Mucosa of stomach (tissue), 1 donor: ENCODE results near the gene LDLRAD4.

Source experiments
- H3K27me3 ChIP-seq: one replicate; pipeline ENCODE4 v1.7.0; 2013; ENCODE audit warnings: mild to moderate bottlenecking, low read length; ENCODE audit not compliant: control insufficient read depth, insufficient read depth
- H3K36me3 ChIP-seq: one replicate; pipeline ENCODE4 v1.7.0; 2013; ENCODE audit warnings: low read length; ENCODE audit not compliant: control insufficient read depth, insufficient read depth
- H3K4me1 ChIP-seq: one replicate; pipeline ENCODE4 v1.7.0; 2013; ENCODE audit warnings: mild to moderate bottlenecking, low read length; ENCODE audit not compliant: control insufficient read depth, insufficient read depth
- H3K4me3 ChIP-seq: one replicate; pipeline ENCODE4 v1.7.0; 2013; ENCODE audit warnings: low read length
- H3K9ac ChIP-seq: one replicate; pipeline ENCODE4 v1.7.0; 2013; ENCODE audit warnings: mild to moderate bottlenecking, low read length, moderate library complexity
- H3K9me3 ChIP-seq: one replicate; pipeline ENCODE4 v1.7.0; 2013; ENCODE audit warnings: mild to moderate bottlenecking, low read length, moderate library complexity; ENCODE audit not compliant: control insufficient read depth
- donor health status: Pancreatic carcinoma.

LDLRAD4 gene

DNA sequence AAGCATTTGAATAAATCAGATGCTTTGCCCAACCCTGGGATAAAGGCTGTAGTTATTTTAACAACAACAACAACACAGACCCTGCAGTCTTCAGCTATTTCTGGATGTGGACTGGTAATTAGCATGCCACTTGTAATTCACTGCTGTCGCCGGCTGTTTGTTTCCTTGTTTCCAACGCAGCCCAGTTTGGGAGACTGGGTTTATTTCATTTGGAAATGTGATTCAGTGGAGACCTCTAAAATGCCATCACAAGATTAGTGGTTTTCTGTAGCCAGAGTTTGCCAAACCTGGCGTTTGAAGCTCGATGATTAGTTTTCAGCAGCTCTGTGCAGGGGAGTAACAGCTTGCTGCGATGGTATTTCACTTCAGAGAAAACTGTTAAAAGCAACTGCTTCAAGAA is 83.5 kb downstream of the LDLRAD4 start:
- Histone ChIP-seq H3K9me3 (no peaks in the 10 kb centered on the region), H3K9ac (no peak overlapping the region), H3K27me3 (no peaks in the 10 kb centered on the region), H3K4me1 (no peaks in the 10 kb centered on the region), H3K36me3 (no peaks in the 10 kb centered on the region), H3K4me3 (no peak overlapping the region)

DNA sequence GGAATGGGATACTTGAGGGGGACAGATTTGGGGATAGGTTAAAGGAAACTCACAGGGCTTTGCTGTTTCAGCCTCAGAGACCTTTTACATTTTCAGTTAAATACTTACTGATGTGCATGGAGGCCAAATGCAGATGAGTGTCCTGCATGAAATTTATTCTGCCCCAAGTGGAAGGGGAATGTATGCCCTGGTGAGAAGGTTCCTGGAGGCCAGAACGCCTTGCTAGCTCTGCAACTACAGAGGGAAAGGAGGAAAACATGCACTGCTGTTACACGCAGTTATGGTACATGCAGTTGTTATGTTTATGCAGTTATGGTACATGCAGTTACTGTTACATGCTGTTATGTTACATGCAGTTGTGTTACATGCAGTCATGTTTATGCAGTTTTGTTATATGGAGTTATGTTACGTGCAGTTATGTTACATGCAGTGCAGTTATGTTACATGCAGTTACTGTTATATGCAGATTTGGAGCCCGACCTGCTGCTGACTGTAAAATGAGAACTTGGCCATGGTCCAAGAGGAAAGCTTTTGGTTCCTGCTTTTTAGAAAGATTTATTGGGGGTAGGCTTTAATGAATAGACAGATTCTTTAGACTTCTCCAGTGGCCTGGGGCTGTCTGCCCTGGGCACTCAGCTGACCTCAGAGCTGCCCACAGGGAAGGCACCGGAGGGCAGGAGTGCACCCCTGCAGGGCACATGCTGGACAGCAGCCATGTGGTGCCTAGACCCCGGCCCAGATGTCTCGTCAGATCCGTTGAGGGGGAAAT is 84.1 kb downstream of the LDLRAD4 start:
- H3K9ac ChIP-seq, result no peak overlapping the region
- H3K36me3 ChIP-seq, result no peaks in the 10 kb centered on the region
- H3K4me1 ChIP-seq, result no peaks in the 10 kb centered on the region
- H3K4me3 ChIP-seq, result no peak overlapping the region
- no peaks in the 10 kb centered on the region for H3K27me3 ChIP-seq
- H3K9me3 ChIP-seq, result no peaks in the 10 kb centered on the region

DNA sequence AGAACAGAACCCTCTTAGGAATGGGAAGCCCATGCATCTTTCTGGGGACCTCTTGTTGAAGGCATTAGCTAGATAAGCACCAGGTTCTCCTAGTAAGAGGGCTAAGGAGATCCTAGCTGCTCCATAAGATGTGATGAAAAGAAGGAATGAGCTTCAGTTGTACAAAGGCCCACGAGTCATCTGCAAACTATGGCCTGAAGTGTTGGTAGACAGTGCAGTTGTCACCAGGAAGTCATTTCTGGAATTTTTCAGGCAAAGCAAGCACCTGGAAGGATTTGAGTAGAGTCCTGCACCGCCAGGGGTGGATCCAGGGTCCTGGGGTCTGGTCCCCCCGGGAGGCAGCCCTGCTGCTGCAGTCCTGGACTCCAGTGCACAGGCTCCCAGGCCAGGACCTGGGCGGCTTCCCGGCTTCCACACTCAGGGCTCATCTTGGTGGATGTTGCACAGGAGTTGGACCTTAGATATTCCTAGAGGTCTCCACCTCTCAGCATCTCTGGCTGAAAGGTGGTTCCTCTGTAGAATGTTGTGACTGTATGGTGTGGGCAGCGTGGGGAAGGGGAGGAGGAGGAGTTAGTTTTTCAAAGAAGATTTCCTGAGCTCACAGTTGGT is 85.3 kb downstream of the LDLRAD4 start:
- Histone ChIP-seq H3K9ac (no peak overlapping the region), H3K4me1 (no peaks in the 10 kb centered on the region), H3K9me3 (no peaks in the 10 kb centered on the region), H3K36me3 (no peaks in the 10 kb centered on the region), H3K27me3 (no peaks in the 10 kb centered on the region), H3K4me3 (no peak overlapping the region)

DNA sequence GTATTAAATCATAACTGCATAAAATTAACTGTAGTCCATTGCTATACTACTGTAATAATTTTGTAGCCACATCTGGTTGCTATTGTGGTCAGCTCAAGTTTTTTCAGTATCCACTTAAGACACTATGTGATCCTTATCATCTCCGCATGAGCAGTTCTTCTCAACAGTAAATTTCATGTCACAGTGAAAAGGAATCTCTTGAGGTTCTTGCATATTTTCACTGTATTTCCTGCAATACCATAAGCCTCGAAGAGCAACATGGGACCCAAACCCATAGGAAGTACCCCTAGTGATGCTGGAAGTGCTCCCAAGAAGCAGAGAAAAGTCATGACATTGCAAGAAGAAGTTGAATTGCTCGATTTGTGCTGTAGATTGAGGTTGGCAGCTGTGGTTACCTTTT is 86.7 kb downstream of the LDLRAD4 start:
- no peak overlapping the region for H3K4me3 ChIP-seq
- H3K27me3 ChIP-seq, result no peaks in the 10 kb centered on the region
- H3K36me3 ChIP-seq, result no peaks in the 10 kb centered on the region
- no peaks in the 10 kb centered on the region for H3K4me1 ChIP-seq
- no peaks in the 10 kb centered on the region for H3K9me3 ChIP-seq
- H3K9ac ChIP-seq, result no peak overlapping the region

DNA sequence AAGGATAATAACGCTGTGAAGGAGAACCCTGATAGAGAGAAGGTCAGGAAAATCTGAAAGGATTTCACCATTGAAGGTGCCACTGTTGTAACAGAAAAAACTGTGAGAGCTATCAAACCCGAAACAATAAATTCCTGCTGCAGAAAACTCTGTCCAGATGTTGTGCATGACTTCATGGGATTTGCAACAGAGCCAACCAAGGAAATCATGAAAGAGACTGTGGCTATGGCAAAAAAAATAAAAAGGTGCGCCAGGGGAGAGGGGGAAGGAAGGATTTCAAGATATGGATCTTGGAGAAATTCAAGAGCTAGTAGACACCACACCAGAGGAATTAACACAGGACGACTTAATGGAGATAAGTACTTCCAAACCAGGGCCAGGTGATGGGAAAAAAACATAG is 88.0 kb downstream of the LDLRAD4 start:
- Histone ChIP-seq H3K9me3 (no peaks in the 10 kb centered on the region), H3K27me3 (no peaks in the 10 kb centered on the region), H3K4me1 (no peaks in the 10 kb centered on the region), H3K36me3 (no peaks in the 10 kb centered on the region), H3K9ac (no peak overlapping the region), H3K4me3 (no peak overlapping the region)

DNA sequence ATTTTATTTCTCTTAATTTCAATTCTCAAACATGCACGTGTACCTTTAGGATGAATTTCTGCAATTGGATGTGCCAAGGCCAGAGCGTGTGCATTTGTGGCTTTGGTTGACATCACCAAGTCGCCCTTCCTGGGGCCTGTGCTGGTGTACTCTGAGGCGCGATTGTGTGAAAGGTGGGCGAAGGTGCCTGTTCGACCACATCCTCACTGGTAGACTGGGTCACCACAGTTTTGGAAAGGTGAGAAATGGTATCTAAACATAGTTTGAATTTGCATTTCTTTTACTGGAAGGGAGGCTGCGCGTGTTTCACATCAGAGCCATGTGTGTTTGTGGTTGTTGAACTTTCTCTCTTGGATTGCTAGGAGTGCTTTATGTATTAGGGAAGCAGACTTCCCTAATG is 89.8 kb downstream of the LDLRAD4 start:
- H3K4me3 ChIP-seq, result no peak overlapping the region
- no peak overlapping the region for H3K9ac ChIP-seq
- no peaks in the 10 kb centered on the region for H3K4me1 ChIP-seq
- no peaks in the 10 kb centered on the region for H3K27me3 ChIP-seq
- H3K9me3 ChIP-seq, result no peaks in the 10 kb centered on the region
- H3K36me3 ChIP-seq, result no peaks in the 10 kb centered on the region

DNA sequence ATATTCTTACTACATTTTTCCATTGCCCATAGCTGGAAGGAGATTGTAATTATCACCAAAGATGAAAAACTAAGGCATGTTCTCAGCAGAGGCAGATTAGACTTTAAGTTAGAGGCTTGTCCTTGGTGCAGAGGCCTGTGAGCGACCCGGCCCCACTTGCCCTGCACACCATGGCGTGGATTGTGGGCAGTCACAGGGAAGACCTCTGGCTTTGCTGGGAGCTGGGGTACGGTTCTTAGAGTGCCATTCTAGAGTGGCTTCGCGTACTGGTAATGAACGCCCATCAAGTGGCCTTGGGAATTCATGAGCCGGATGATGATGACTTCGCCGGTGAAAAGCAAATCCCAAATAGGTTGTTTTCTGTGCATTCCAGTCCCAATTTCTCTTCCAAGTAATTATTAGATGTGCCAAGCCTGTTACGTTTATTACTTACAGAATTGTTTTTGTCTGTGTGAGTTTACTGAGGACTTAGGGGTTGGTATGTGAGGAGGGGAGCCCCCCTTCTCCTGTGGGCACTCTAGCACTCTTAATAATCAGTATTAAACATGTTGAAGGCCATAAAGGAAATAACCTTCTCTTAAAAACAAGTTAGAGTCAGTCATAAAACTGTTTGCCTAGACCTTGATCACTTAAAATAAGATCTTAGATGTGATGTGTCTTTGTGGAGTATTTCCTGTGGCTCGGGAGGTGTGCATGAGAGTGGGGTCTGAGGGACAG is 90.6 kb downstream of the LDLRAD4 start:
- Histone ChIP-seq H3K4me1 (no peaks in the 10 kb centered on the region), H3K9me3 (no peaks in the 10 kb centered on the region), H3K4me3 (no peak overlapping the region), H3K27me3 (no peaks in the 10 kb centered on the region), H3K9ac (no peak overlapping the region), H3K36me3 (no peaks in the 10 kb centered on the region)

DNA sequence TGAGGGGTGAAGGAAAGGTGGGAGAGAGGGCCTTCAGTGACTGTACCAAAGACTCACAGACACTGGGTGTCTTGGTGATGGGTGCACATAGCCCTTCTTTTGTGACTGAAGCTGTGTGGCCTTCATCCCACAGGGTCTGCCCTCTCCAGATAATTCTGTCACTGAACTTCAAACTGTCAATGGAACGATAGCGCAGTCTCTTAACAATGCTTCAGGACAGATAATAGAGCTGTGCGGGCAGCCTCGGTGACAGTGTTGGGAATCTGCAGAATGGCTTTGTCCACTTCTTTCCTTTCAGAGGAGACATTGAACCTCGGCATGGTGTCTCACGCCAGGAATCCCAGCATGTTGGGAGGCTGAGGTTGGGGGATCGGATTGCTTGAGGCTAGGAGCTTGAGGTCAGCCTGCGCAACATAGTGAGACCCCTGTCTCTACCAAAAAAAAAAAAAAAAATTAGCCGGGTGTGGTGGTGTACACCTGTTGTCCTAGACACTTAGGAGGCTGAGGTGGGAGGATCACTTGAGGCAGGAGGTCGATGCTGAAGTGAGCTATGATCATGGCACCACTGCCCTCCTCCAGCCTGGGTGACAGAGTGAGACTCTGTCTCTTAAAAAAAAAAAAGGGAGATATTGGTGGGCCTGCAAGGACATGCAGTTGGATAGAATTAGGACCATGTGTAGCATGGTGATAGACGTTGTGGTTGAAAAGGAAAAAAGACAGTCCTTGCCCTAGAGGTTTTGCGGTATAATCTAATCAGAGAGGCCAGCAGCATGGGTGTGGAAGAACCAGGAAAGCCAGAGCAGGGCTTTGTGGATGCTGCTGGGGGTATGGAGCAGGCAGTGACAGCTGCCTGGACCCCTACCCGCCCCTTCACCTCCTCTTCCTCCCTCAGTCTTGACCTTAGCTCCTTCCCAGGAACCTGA is 91.4 kb downstream of the LDLRAD4 start:
- Histone ChIP-seq H3K9ac (no peak overlapping the region), H3K27me3 (no peaks in the 10 kb centered on the region), H3K4me1 (no peaks in the 10 kb centered on the region), H3K4me3 (no peak overlapping the region), H3K36me3 (no peaks in the 10 kb centered on the region), H3K9me3 (no peaks in the 10 kb centered on the region)

DNA sequence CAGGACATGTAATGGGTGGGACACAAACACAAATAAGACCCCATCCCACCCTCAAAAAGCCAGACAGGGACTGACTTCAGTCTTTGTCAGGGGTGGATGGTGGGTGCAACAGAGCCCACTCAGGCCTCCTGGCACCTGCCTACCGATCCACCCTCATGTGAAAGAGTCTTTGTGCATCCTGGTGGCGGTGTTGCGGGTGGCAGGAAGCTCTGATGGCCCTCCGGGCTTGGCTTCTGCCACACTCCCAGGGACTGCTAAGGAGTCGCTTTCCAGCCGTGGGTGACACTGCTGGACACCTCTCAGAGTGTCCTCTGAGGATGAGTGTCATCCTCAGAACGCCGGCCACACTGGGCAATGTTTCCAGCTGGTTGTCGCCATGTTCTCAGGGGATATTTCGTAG is 92.6 kb downstream of the LDLRAD4 start:
- no peaks in the 10 kb centered on the region for H3K9me3 ChIP-seq
- H3K36me3 ChIP-seq, result no peaks in the 10 kb centered on the region
- H3K4me1 ChIP-seq, result no peaks in the 10 kb centered on the region
- H3K9ac ChIP-seq, result no peak overlapping the region
- H3K4me3 ChIP-seq, result no peak overlapping the region
- H3K27me3 ChIP-seq, result no peaks in the 10 kb centered on the region

DNA sequence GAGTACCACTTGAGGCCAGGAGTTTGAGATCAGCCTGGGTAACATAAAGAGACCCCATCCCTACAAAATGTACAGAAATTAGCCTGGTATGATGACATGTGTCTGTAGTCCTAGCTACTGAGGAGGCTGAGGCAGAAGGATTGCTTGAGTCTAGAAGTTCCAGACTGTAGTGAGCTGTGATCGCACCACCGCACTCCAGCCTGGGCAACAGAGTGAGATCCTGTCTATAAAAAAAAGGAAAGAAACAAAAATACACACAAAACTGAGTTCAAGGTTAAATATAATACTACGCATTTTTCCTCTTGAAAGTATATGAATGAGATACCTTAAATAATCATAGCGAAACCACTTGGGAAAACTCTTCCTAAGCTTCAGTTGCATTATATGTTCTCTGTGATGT is 94.0 kb downstream of the LDLRAD4 start:
- H3K4me3 ChIP-seq, result no peak overlapping the region
- no peaks in the 10 kb centered on the region for H3K9me3 ChIP-seq

DNA sequence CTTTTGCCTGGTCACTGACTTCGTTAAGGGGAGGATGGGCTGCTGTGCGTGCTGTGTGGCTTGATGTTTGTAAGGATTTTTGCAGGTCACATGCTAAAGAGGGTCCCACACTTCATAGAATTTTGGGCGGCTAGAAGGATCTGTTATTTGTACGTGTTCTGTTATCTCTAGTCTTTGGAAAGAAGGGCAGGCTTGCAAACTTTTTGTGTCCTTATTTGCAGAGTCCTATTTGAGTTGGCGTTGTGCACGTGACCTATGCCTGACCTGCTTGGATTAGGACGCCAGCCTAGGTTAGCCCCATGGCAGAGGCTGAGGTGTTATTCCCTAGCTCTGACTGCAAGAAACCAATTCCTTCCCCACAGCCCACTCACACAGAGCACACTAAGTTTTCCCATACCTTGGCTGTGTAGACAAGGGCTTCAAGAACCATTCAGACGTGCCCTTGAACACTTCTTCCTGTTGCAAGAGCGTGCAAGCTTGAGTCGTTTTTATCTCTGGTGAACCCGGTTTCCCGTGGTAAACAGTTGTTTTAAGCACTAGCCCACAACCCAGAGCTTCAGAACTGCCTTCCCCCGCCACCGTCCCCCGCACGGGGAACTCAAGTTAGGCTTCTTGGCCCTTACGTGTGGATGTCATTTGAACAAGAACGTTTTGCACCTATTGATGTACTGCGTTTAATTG is 94.6 kb downstream of the LDLRAD4 start:
- H3K27me3 ChIP-seq, result no peaks in the 10 kb centered on the region
- H3K36me3 ChIP-seq, result no peaks in the 10 kb centered on the region
- H3K4me3 ChIP-seq, result no peak overlapping the region
- H3K9me3 ChIP-seq, result no peaks in the 10 kb centered on the region
- H3K4me1 ChIP-seq, result no peaks in the 10 kb centered on the region
- no peak overlapping the region for H3K9ac ChIP-seq

More for the DNA sequence above, 94.0 kb downstream of the LDLRAD4 start:
- no peaks in the 10 kb centered on the region for H3K27me3 ChIP-seq
- no peaks in the 10 kb centered on the region for H3K4me1 ChIP-seq
- no peak overlapping the region for H3K9ac ChIP-seq
- no peaks in the 10 kb centered on the region for H3K36me3 ChIP-seq
